Epithelial cell of esophagus (primary cell): ENCODE results near the gene VPS41.

ENCODE experiments used
- DNase-seq: peaks from one replicate; pipeline ENCODE4 v3.0.0; 2010; ENCODE audit warnings: low read depth
- H3K4me3 ChIP-seq: 2 replicates; pipeline ENCODE4 v1.5.1; 2011; ENCODE audit warnings: mild to moderate bottlenecking, low read length, control low read depth
- TF ChIP-seq, protein P1 (sequence below): IDR thresholded peaks from 2 replicates; pipeline ENCODE4 v1.5.1; 2011; ENCODE audit warnings: low read depth, mild to moderate bottlenecking, low read length, control low read depth, inconsistent platforms; ENCODE audit not compliant: insufficient read depth; ENCODE audit errors: missing control alignments

Gene VPS41

DNA sequence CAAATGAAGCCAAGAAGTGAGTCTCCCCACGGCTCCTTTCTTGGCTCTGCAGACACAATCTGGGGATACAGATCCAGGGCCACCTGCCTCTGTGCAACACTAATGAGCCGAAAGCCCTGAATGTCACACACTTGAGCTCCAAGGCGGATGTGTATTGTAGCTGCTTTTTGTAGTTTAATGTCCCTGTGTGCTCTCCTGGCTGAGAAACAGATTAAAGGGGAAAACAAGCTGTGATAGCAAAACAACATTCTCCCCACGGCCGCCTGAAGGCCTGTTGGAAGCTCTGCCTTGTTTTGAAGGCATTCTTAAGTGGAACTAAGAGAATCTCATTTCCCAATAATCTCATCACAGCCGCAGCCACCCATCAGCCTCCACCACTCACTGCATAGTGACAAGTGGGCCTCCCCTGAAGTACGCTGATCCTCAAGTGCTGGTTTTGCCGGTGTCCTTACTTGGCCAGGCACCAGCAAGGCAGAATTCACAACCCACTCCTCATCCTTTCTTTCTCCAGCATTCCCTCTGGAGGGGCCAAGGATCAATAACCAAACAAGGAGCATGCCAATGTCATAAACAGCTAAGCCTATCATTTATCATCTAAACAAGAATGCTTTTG is 233.4 kb downstream of the VPS41 start:
- TF ChIP-seq, protein P1, sequence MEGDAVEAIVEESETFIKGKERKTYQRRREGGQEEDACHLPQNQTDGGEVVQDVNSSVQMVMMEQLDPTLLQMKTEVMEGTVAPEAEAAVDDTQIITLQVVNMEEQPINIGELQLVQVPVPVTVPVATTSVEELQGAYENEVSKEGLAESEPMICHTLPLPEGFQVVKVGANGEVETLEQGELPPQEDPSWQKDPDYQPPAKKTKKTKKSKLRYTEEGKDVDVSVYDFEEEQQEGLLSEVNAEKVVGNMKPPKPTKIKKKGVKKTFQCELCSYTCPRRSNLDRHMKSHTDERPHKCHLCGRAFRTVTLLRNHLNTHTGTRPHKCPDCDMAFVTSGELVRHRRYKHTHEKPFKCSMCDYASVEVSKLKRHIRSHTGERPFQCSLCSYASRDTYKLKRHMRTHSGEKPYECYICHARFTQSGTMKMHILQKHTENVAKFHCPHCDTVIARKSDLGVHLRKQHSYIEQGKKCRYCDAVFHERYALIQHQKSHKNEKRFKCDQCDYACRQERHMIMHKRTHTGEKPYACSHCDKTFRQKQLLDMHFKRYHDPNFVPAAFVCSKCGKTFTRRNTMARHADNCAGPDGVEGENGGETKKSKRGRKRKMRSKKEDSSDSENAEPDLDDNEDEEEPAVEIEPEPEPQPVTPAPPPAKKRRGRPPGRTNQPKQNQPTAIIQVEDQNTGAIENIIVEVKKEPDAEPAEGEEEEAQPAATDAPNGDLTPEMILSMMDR: no peak
- no peak overlapping the region for H3K4me3 ChIP-seq
- no peak for DNase-seq

DNA sequence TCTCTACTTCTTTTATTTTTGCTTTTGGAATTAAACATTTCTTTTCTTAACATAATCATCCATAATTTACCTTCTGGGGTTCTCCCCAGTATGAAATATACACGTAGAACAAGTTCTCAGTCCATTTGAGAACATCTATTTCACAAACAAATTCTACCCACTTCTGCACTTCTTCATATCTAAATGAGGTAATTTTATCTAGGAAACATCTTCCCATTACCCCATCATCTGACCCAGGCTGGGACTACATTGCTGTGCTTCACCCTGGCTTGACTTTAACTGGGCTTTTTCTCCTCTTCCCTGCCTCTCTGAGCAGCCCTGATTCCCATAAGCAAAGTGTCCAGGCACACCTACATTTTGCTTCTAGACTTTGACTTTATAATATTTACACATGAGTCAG is 234.5 kb downstream of the VPS41 start:
- DNase-seq: no peak
- no peak overlapping the region for H3K4me3 ChIP-seq
- TF ChIP-seq, protein P1: no peak

DNA sequence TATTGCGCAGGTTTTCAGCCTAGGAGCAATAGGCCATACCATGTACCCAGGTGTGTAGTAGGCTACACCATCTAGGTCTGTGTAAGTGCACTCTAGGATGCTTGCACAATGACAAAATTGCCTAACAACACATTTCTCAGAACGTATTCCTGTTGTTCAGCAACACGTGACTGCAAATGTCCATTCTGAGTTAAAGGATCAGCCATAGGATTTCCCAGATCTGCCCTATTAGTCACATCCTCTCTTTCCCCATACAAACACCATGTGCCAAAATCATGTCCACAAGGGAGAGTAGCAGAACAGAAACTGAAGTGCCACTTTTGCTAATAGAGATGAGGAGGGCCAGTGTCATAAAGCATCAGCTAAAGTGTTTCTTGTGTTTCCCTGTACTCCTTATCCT is 235.2 kb downstream of the VPS41 start:
- TF ChIP-seq, protein P1: no peak
- no peak overlapping the region for H3K4me3 ChIP-seq
- peak; percentile 94 for DNase-seq
